Mucosa of gallbladder (tissue), 1 donor: ENCODE data around the gene ADAMTS10. TPM values are rescaled to one million over a fixed set of nuclear protein-coding genes. Genes with fewer than 3 reads are reported as not detected.
"Not testable (repeated sequence)": the region's sequence is repeated elsewhere in the genome, so short reads cannot be mapped to it uniquely, and the experiment has no call there.

Source experiments
- DNase-seq: peaks from one replicate; pipeline ENCODE4 v3.0.0-alpha.2; 2020; ENCODE audit warnings: low spot score
- total RNA-seq: library from RNA; stranded (reverse); gene quantifications from one replicate; pipeline ENCODE4 v1.2.1, GENCODE V29; 2021
- donor health status: DM: no; HTN: no; CAD: no.

Gene ADAMTS10
- total RNA-seq, 1 donor from 2014 or later, result 32.6 TPM

DNA sequence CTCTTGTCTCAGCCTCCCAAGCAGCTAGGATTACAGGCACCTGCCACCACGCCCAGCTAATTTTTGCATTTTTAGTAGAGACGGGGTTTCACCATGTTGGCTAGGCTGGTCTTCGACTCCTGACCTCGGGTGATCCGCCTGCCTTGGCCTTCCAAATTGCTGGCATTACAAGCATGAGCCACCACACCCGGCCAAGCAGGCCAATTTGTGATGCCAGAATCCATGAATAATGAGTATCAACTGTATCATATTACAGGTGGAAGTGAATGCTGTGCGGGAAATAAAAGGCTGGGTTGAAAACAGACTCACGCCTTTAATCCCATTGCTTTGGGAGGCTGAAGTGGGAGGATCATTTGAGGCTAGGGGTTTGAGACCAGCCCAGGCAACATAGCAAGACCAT lies 16.3 kb upstream of the ADAMTS10 start:
- DNase-seq, result no peak

DNA sequence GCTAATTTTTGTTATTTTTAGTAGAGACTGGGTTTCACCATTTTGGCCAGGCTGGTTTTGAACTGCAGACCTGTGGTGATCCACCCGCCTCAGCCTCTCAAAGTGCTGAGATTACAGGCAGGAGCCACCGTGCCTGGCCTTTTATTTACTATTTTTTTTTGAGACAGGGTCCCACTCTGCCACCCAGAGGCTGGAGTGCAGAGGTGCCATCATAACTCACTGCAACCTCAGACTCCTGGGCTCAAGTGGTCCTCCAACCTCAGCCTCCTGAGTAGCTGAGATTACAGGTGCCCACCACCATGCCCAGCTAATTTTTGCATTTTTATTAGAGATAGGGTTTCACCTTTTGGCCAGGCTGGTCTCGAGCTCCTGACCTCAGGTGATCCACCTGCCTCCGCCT lies 12.4 kb upstream of the ADAMTS10 start:
- DNase-seq, result not testable (repeated sequence)

DNA sequence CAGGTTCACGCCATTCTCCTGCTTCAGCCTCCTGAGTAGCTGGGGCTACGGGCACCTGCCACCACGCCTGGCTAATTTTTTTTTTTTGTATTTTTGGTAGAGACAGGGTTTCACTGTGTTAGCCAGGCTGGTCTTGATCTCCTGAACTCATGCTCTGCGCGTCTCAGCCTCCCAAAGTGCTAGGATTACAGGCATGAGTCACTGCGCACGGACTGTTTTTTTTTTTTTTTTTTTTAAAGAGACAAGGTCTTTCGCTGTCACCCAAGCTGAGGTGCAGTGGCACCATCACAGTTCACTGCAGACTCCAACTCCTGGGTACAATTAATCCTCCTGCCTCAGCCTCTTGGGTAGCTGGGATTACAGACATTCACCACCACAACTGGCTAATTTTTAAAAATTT lies 8.2 kb upstream of the ADAMTS10 start:
- DNase-seq, result no peak

DNA sequence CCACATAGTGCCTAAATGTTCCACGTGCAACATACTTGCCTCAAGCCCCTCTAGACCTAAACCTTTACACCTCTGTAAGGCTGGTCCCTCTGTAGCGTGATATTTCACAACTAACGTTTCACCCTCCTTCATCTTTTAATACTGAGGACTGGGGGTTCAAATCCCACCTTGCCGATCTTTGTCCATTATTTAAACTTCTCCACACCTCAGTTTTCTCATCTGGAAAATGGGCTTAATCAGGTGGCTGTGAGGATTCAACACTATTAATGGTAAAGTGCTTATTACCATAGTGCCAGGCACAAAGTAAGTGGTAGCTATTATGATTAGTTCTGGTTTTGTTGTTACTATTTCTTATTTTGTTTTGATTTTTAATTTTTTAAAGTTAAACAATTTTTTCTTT lies 7.5 kb upstream of the ADAMTS10 start:
- no peak for DNase-seq

DNA sequence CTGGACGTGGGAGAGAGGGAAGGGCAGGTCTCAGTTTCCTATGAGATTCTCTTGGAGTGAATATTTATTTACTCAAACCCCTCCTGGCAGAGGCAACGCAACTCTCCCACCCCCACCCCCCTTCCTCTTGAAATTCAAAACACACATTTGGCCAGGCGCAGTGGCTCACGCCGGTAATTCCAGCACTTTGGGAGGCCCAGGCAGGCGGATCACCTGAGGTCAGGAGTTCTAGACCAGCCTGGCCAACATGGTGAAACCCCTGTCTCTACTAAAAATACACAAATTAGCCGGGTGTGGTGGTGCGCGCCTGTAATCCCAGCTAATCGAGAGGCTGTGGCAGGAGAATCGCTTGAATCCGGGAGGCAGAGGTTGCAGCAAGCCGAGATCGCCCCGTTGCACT lies 6.8 kb upstream of the ADAMTS10 start:
- not testable (repeated sequence) for DNase-seq

DNA sequence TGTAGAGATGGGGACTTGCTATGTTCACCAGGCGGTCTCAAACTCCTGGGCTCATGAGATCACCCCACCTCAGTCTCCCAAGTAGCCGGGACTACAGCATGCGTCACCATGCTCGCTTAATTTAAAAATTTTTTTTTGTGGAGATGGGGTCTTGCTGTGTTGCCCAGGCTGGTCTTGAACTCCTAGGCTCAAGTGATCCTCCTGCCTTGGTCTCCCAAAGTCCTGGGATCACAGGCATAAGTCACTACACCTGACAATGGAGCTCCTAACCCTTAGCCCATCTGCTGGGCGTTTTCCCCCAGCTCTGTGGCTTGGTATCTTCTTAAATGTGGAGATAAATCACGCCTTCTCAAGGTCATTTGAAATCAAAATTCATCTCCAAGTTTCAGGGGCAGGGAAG lies 6.3 kb upstream of the ADAMTS10 start:
- no peak for DNase-seq

DNA sequence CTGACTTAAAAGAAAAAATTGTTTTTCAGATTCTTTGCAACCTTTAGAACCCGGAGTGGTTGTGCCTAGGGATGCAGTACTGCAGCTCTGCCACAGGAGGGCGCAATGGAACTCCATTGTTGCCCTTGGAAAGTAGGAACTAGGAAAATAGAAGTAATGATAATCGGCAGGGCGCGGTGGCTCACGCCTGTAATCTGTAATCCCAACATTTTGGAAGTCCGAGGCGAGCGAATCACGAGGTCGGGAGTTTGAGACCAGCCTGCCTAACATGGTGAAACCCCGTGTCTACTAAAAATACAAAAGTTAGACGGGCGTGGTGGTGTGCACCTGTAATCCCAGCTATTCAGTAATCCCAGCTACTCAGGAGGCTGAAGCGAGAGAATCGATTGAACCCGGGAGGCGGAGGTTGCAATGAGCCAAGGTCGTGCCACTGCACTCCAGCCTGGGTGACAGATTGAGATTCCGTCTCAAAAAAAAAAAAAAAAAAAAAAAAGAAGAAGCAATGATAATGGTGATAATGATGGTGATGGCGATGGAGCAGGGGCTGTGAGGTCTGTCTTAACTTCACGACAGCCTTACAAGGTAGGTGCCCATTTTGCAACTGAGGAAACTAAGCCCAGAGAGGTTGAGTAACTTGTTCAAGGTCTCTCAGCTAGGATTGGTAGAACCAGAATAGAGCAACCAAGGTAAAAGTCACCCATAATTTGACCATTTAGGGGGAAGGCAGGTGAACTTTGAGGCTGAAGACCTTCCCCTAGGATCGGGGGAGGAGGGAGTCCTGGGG lies 5.5 kb upstream of the ADAMTS10 start:
- peak; percentile 42 for DNase-seq

DNA sequence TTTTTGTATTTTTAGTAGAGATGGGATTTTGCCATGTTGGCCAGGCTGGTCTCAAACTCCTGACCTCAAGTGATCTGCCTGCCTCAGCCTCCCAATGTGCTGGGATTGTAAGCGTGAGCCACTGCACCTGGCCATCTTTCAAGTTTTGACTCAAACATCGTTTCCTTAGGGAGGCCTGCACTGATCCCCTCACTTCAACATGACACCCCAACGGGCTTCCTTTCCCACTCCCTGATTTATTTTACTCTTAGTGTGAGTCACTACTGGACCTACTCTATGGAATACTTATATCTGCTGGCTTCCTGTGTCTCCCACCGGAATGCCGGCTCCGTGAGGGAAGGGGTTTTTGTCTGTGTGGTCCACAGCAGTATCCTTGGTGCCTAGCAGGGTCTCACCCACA lies 4.5 kb upstream of the ADAMTS10 start:
- DNase-seq, result no peak

DNA sequence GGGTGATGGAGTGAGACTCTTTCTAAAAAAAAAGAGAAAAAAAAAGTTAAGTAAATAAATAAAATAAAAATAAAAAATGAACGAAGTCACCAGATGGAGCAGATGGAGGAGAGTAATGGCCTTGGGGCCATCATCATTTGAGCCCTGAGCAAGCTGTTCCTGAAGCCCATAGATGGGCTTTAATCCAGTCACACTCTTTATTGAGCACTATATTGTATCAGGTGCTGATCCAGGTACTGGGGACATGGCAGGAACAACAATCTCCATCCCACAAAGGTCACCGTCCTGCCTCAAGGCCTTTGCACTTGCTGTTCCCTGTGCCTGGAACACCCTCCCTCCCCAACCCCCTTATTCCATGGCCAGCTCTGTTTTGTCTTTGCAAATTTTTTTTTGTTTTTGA lies 3.9 kb upstream of the ADAMTS10 start:
- DNase-seq, result no peak

DNA sequence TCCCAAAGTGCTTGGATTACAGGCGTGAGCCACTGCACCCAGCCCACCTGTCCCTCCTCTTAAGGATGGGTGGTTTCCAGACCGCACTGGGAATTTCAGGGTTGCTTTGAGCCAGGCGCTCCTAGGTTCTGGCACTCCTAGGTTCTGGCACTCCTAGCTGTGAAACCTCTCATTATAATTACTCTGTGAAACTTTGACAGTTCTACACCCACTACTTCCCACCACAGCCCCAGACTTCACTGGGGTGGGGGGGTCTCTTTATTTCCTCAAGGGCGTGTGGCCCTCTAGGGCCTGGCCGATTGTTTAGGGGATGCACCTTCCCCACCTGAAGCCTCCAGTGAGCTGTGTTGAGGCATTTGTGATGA lies 2.3 kb upstream of the ADAMTS10 start:
- no peak for DNase-seq

DNA sequence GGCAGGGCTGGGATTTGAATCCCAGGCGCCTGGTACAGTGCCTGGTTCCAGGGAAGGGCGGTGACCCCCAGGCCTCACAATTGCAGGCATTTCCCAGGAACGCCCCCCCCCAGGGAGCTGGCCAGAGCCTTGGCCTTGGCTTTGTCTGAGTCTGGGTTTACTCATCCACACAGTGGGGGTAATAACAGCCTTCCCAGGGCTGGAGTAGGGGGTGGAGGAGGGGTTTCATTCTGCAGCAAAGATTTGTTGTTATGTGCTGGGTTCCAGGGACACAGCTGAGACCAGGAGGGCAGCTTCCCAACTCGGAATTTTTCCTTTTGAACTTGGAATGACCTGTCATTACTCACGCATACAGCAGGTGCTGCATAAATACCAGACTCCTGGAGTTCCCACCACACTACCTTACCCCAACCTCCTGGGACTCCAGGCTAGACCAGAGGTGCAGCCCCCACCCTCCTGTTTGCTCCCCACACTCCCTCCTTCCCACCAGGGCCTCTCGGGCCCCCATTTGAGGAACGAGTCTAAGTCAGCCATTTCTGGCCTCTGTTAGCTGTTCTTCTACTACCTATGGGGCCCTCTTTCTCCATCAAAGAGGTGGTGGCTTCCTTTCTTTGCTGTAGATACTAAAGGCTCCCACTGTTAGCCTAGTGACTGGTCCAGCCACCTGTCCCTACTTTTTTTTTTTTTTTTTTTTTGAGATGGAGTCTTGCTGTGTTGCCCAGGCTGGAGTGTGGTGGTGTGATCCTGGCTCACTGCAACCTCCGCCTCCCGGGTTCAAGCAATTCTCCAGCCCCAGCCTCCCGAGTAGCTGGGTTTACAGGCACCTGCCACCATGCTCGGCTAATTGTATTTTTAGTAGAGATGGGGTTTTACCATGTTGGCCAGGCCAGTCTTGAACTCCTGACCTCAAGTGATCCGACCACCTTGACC lies 1.6 kb upstream of the ADAMTS10 start:
- peak; percentile 41 for DNase-seq

DNA sequence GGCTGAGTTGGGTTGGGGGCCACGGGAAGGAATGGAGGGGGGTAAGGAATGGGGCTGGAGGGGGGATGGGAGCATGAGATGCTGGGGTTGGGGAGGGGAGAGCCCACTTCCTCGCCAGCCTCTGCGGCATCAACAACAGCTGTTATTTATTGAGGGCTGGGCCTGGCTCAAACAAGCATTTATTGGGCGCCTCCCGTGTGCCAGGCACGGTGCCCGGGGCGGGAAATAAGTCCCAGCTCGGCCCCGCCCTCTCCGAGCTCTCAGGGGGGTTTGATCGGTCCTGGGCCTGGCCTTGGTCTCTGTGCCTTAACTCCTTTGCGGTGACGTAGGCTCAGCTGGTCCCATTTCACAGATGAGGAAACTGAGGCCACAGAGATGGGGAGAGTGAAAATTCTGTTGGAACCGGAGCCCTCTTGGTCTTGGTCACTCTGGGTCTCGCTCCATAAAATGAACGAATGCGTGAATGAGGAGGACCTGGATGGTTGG lies 919 bp upstream of the ADAMTS10 start:
- no peak for DNase-seq

DNA sequence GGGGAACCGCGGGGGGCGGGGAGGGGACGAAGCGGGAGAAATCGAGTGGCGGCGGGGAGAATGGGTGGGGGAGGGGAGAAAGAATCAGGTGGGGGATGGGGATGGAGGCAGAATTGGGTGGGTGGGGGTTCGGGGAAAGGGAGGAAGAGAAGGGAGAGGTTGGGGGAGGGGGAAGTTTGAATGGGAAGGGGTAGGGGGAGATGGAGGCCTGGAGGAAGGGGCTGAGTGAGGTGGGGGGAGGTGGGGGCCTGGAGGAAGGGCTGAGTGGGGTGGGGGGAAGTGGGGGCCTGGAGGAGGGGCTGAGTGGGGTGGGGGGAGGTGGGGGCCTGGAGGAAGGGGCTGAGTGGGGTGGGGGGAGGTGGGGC lies 403 bp upstream of the ADAMTS10 start:
- no peak for DNase-seq

DNA sequence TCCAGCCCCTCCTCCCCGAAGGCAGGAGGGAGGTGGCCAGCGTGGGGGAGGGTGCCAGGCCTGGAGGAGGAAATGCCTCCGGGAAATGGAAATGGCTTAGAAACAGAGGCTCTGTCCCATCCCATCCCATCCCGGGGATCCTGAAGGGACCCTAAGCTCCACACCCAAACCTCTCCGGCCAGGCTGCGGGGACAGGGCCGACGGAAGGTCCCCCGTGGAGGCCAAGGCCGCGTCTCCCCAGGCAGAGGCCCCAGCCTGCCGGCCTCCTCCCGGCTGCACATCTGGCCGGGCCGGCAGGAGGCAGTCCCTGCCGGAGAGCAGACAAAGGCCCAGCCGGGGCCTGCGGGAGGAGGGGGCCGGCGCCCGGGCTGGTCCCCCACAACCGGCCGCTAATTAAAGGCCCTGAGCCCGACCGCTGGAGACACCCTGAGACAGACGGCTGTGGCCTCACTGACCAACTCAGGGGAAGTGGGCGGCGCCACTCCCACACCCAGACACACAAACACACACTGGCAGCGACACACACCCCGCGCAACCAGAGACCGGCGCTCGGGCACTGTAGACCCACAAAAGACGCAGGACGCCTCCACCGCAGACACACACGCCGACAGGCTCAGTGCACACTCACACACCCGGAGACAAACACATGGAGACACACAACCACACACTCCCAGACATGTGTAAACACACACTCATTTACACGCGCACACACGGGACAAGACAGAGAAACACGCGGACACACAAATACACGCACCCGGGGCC lies 1.1 kb downstream of the ADAMTS10 start:
- DNase-seq, result peak; percentile 30

DNA sequence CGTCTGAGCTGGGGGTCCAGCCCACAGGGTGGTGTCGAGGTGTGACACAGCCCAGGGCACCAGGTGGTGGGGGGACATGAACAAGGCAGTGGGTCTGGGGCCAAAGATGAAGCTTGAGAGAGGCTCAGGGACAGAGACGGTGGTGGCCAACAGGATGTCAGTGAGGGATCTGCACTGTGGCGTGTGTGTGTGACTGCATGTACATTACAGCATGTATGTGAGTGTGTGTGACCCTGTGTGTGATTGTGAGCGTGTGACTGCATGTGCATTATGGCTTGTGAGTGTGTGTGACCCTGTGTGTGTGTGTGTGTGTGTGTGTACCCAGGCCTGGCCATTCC lies 1.6 kb downstream of the ADAMTS10 start:
- no peak for DNase-seq

DNA sequence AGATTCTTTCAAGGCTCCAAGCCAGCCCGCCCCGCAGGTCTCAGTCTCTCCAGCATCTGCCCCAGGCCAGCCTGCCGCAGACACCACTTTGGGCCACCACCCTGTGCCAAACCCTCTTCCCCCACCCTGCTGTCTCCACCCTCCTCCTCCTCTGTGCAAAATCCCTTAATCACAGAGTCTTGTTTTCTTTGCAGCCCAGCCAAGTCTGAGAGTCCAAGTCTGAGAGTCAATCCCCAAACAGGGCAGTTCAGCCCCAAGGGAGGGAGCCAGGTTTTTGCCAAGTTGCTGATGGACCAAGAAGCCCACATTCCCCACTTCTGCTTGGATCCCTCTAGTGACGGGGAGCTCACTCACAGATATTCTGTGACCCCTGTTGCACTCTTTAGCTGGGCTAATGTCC lies 3.1 kb downstream of the ADAMTS10 start:
- DNase-seq, result no peak

DNA sequence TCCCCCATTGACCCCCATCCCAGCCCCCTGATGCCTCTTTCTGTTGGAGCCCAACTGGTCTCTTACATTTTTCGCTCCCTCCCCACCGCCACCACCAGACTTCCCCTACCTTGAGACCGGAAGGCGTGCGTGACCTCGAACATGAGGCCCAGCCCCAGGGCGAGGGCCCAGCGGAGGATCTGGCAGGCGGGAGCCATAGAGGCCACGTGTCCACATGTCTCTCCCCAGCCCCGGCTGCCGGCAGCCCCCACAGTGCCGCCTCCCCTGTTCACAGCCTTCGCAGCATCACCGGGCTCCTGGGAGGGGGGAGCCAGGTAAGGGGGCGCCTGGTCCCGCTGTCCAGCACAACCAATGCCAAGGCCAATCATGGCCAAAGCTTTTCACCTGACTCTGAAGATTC lies 5.0 kb downstream of the ADAMTS10 start:
- no peak for DNase-seq

DNA sequence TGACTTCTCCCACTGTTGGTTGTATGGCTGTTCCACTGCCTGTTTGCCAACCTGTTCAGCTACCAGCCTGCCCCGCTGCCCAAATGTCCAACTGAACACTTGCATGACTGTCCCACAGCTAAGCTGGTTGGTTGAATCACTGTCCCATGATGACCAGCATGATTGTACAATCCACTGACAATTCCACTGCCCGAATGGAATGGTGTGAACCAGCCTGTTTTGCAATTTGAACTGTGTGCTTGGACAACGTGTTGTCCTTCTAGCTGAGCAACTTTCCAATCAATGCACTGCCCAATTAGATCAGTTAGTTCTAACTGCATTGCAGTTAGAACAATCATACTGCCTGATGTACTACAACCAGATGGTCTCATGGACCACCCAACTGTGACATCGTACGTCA lies 8.7 kb downstream of the ADAMTS10 start:
- no peak for DNase-seq

DNA sequence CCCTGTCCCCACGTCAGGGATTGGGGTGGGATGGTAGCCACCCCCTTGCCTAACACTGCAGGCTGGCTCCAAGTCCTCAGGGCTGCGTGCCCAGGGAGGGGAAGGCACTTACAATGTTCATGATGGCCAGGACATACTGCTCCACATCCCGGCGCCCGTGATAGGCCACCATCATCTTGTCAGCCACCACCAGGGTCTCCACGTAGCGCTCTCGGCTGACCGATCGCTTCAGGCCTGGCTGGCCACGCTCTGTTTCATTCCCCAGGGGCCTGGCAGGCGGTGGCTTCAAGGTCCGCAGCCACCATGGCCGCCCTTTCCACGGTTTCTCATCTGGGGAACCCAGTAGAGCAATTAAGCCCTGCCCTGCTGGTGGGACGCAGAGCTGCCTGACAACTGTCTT lies 9.7 kb downstream of the ADAMTS10 start:
- no peak for DNase-seq

DNA sequence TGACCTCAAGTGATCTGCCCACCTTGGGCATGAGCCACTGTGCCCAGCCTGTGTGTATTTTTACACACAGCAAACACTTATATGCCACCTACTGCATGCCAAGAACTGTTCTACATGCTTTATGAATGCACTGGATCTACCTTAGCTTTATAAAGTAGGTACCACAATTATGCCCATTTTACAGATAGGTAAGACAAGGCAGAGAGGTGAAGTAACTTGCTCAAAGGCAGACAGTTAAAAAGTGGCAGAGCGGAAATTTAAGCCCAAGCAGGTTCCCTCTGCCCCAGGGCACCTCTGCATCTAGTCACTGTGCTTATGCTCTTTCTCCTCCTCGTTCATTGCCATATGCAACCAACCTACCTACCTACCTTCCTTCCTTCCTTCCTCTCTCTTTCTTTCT lies 10.5 kb downstream of the ADAMTS10 start:
- DNase-seq, result no peak

DNA sequence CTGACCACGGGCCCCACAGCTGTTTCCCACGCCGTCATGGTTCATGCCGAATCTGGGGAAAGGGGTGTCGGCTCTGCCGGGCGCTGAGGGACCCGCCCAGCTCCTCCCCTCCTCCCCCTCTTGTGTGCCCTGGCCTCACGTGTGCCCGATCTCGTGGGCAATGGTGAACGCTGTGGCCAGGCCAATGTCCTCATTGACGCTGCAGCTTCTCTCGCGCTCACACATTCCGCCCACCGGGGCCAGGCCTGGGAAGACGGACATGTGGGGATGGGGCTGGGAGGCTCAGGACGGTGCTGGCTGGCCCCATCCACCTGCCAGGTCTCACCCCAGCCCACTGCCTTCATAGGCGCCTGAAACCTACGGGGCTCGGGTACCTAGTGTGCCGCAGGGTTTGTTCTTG lies 14.3 kb downstream of the ADAMTS10 start:
- no peak for DNase-seq

DNA sequence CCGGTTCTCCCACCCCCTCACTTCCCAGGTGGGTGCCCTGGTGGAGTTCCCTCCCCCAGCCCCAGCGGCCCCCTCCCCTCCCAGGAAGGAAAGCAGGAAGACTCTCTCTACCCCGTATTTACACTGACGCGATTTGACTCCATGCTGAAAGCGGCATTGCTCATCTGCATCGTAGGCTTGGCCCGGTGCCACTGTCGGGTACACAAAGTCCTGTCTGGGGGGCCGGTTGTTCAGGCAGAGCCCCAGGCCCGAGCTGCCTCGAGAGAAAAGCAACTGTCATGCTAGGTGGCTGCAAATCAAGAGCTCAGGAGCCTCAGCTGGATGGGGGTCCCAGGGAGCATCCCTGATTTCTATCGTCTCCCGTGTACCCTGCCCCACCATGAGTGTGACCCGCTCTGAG lies 14.9 kb downstream of the ADAMTS10 start:
- no peak for DNase-seq
